ENCODE measurements around the gene GRB10. TPM values are rescaled to one million over a fixed set of nuclear protein-coding genes. Genes with fewer than 3 reads are reported as not detected.

The GRB10 gene
- total and polyA plus RNA-seq, 2 experiments from 2014 or later = 35.0 to 154 TPM

- Histone ChIP-seq H3K4me3 (no peak overlapping the region), H4K20me1 (replicated peaks; ENCODE audit: insufficient read depth) (peaks cover 41% of the 10 kb centered on the region), H3K27ac (ENCODE audit: low read depth) (no peak overlapping the region), H3K27me3 (ENCODE audit: insufficient read depth) (no peaks in the 10 kb centered on the region), H3F3A (replicated peaks; ENCODE audit: low read depth) (no peaks in the 10 kb centered on the region), H3K36me3 (ENCODE audit: insufficient read depth) (no peaks in the 10 kb centered on the region; the same call in 1 of the 2 replicates), H2AFZ (no peak overlapping the region), H3K79me2 (replicated peaks; ENCODE audit: insufficient read depth) (peaks cover 100% of the 10 kb centered on the region), H3K9me2 (ENCODE audit: insufficient read depth) (peaks cover under 1% of the 10 kb centered on the region; the same call in 1 of the 2 replicates), H3K4me2 (peak overlapping the region; percentile 41), H3K4me1 (ENCODE audit: insufficient read depth) (peaks cover 30% of the 10 kb centered on the region)
- TF ChIP-seq STAT1 (IDR thresholded peaks at IDR 0.05; ENCODE audit: unreplicated experiment) (no peak), ZNF114 (CRISPR knock-in tag; IDR thresholded peaks at IDR 0.05) (no peak), ZNF331 (CRISPR knock-in tag; IDR thresholded peaks at IDR 0.05; ENCODE audit: low read depth) (no peak), EZH2phosphoT487 (IDR thresholded peaks at IDR 0.05; ENCODE audit: unreplicated experiment) (no peak), JUNB (IDR thresholded peaks at IDR 0.05; ENCODE audit: unreplicated experiment) (no peak), POLR2AphosphoS5 (IDR thresholded peaks at IDR 0.05; ENCODE audit: low read depth) (no peak), NANOG (IDR thresholded peaks at IDR 0.05; ENCODE audit: borderline replicate concordance) (no peak), ETS1 (IDR thresholded peaks at IDR 0.05) (no peak), CREB1 (CRISPR knock-in tag; IDR thresholded peaks at IDR 0.05; ENCODE audit: low read depth) (no peak), EZH2 (IDR thresholded peaks at IDR 0.05; ENCODE audit: low read depth, unreplicated experiment) (no peak)
- TF ChIP-seq, protein P1, sequence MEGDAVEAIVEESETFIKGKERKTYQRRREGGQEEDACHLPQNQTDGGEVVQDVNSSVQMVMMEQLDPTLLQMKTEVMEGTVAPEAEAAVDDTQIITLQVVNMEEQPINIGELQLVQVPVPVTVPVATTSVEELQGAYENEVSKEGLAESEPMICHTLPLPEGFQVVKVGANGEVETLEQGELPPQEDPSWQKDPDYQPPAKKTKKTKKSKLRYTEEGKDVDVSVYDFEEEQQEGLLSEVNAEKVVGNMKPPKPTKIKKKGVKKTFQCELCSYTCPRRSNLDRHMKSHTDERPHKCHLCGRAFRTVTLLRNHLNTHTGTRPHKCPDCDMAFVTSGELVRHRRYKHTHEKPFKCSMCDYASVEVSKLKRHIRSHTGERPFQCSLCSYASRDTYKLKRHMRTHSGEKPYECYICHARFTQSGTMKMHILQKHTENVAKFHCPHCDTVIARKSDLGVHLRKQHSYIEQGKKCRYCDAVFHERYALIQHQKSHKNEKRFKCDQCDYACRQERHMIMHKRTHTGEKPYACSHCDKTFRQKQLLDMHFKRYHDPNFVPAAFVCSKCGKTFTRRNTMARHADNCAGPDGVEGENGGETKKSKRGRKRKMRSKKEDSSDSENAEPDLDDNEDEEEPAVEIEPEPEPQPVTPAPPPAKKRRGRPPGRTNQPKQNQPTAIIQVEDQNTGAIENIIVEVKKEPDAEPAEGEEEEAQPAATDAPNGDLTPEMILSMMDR (conservative IDR thresholded peaks at IDR 0.05; ENCODE audit: low read depth in 2 of 2) = no peak
- TF ChIP-seq, protein P2, sequence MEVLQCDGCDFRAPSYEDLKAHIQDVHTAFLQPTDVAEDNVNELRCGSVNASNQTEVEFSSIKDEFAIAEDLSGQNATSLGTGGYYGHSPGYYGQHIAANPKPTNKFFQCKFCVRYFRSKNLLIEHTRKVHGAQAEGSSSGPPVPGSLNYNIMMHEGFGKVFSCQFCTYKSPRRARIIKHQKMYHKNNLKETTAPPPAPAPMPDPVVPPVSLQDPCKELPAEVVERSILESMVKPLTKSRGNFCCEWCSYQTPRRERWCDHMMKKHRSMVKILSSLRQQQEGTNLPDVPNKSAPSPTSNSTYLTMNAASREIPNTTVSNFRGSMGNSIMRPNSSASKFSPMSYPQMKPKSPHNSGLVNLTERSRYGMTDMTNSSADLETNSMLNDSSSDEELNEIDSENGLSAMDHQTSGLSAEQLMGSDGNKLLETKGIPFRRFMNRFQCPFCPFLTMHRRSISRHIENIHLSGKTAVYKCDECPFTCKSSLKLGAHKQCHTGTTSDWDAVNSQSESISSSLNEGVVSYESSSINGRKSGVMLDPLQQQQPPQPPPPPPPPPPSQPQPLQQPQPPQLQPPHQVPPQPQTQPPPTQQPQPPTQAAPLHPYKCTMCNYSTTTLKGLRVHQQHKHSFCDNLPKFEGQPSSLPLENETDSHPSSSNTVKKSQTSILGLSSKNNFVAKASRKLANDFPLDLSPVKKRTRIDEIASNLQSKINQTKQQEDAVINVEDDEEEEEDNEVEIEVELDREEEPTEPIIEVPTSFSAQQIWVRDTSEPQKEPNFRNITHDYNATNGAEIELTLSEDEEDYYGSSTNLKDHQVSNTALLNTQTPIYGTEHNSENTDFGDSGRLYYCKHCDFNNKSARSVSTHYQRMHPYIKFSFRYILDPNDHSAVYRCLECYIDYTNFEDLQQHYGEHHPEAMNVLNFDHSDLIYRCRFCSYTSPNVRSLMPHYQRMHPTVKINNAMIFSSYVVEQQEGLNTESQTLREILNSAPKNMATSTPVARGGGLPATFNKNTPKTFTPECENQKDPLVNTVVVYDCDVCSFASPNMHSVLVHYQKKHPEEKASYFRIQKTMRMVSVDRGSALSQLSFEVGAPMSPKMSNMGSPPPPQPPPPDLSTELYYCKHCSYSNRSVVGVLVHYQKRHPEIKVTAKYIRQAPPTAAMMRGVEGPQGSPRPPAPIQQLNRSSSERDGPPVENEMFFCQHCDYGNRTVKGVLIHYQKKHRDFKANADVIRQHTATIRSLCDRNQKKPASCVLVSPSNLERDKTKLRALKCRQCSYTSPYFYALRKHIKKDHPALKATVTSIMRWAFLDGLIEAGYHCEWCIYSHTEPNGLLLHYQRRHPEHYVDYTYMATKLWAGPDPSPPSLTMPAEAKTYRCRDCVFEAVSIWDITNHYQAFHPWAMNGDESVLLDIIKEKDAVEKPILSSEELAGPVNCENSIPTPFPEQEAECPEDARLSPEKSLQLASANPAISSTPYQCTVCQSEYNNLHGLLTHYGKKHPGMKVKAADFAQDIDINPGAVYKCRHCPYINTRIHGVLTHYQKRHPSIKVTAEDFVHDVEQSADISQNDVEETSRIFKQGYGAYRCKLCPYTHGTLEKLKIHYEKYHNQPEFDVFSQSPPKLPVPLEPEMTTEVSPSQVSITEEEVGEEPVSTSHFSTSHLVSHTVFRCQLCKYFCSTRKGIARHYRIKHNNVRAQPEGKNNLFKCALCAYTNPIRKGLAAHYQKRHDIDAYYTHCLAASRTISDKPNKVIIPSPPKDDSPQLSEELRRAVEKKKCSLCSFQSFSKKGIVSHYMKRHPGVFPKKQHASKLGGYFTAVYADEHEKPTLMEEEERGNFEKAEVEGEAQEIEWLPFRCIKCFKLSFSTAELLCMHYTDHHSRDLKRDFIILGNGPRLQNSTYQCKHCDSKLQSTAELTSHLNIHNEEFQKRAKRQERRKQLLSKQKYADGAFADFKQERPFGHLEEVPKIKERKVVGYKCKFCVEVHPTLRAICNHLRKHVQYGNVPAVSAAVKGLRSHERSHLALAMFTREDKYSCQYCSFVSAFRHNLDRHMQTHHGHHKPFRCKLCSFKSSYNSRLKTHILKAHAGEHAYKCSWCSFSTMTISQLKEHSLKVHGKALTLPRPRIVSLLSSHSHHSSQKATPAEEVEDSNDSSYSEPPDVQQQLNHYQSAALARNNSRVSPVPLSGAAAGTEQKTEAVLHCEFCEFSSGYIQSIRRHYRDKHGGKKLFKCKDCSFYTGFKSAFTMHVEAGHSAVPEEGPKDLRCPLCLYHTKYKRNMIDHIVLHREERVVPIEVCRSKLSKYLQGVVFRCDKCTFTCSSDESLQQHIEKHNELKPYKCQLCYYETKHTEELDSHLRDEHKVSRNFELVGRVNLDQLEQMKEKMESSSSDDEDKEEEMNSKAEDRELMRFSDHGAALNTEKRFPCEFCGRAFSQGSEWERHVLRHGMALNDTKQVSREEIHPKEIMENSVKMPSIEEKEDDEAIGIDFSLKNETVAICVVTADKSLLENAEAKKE (CRISPR knock-in tag; IDR thresholded peaks at IDR 0.05) = no peak
- TF ChIP-seq, protein P3, sequence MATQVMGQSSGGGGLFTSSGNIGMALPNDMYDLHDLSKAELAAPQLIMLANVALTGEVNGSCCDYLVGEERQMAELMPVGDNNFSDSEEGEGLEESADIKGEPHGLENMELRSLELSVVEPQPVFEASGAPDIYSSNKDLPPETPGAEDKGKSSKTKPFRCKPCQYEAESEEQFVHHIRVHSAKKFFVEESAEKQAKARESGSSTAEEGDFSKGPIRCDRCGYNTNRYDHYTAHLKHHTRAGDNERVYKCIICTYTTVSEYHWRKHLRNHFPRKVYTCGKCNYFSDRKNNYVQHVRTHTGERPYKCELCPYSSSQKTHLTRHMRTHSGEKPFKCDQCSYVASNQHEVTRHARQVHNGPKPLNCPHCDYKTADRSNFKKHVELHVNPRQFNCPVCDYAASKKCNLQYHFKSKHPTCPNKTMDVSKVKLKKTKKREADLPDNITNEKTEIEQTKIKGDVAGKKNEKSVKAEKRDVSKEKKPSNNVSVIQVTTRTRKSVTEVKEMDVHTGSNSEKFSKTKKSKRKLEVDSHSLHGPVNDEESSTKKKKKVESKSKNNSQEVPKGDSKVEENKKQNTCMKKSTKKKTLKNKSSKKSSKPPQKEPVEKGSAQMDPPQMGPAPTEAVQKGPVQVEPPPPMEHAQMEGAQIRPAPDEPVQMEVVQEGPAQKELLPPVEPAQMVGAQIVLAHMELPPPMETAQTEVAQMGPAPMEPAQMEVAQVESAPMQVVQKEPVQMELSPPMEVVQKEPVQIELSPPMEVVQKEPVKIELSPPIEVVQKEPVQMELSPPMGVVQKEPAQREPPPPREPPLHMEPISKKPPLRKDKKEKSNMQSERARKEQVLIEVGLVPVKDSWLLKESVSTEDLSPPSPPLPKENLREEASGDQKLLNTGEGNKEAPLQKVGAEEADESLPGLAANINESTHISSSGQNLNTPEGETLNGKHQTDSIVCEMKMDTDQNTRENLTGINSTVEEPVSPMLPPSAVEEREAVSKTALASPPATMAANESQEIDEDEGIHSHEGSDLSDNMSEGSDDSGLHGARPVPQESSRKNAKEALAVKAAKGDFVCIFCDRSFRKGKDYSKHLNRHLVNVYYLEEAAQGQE (IDR thresholded peaks at IDR 0.05; ENCODE audit: unreplicated experiment) = no peak
- peaks cover 53% of the 10 kb centered on the region for H3K36me3 Mint-ChIP-seq (ENCODE audit: low read depth)
- peaks cover 11% of the 10 kb centered on the region for H3K27me3 Mint-ChIP-seq (ENCODE audit: insufficient read depth, low read depth, poor library complexity)
- no peak overlapping the region for H3K4me3 Mint-ChIP-seq
- no peak for ATAC-seq
- H3K27ac Mint-ChIP-seq = no peak overlapping the region
- H3K9me3 Mint-ChIP-seq = peaks cover 14% of the 10 kb centered on the region
- peaks cover 45% of the 10 kb centered on the region for H3K4me1 Mint-ChIP-seq
- DNase-seq (ENCODE audit: low spot score) = no peak
Observed at GRCh38 chr7:50762337-50762736, 20.4 kb downstream of the GRB10 start.

Data from GM23338 (cell line).